Gastrocnemius medialis (tissue), 4 donors: ENCODE results near the gene GPR68. TPM values are rescaled to one million over a fixed set of nuclear protein-coding genes. Genes with fewer than 3 reads are reported as not detected.
A peak's percentile ranks its signal among the peaks of the same experiment; 100 is the strongest.

Experiments
- ATAC-seq, 2 donors: fragments of 150-250 bp; one replicate each; pipeline ENCODE4 v1.9.1; 2016
- DNase-seq, 2 donors: peaks; one replicate each; pipeline ENCODE4 v3.0.0-alpha.2; 2019
- H3K27ac ChIP-seq, 4 donors: fragments of 200-600 bp; sonication (generic); 1 replicate in 1 of 4; 2 replicates in 3 of 4; pipeline ENCODE4 v1.5.1; 2016 to 2018; ENCODE audit warnings: mild to moderate bottlenecking in 2 of 4, moderate library complexity in 1 of 4
- H3K27me3 ChIP-seq, 3 donors: fragments of 200-600 bp; sonication (generic) in 2 of 3; 1 replicate in 1 of 3; 2 replicates in 2 of 3; pipeline versions ENCODE4 v1.5.1 to v1.6.0; 2016 to 2019; ENCODE audit warnings: mild to moderate bottlenecking in 1 of 3, moderate library complexity in 1 of 3
- H3K36me3 ChIP-seq, 2 donors: fragments of 200-600 bp; sonication (generic) in 1 of 2; one replicate each; pipeline ENCODE4 v1.5.1; 2017 to 2018
- H3K4me1 ChIP-seq, 2 donors: fragments of 200-600 bp; sonication (generic) in 1 of 2; one replicate each; pipeline ENCODE4 v1.5.1; 2016 to 2017; ENCODE audit warnings: mild to moderate bottlenecking in 2 of 2
- H3K4me3 ChIP-seq, 4 donors: fragments of 200-600 bp; sonication (generic) in 3 of 4; 1 replicate in 1 of 4; 2 replicates in 3 of 4; pipeline ENCODE4 v1.5.1; 2016 to 2019; ENCODE audit warnings: mild to moderate bottlenecking in 2 of 4
- H3K9me3 ChIP-seq, 3 donors: fragments of 200-600 bp; sonication (generic) in 2 of 3; 1 replicate in 1 of 3; 2 replicates in 2 of 3; pipeline ENCODE4 v1.5.1; 2016 to 2019
- POLR2A ChIP-seq, 2 donors: fragments of 450-650 bp; IDR thresholded peaks; one replicate each; pipeline ENCODE4 v1.6.1; 2017; ENCODE audit warnings: antibody characterized with exemption in 2 of 2, mild to moderate bottlenecking in 2 of 2, moderate library complexity in 2 of 2
- in situ Hi-C, 4 donors: fragments of 200-750 bp; cut with MboI; loops; one replicate each; pipeline versions ENCODE4 v1.15.0 to v1.8.0; 2017; ENCODE audit warnings: low sequenced_read_pairs in 4 of 4
- intact Hi-C: fragments of 100-400 bp; cut with DNase I; formaldehyde crosslinking; loops from one replicate; pipeline ENCODE4 v1.15.1; 2023; ENCODE audit warnings: low total_unique reads
- total RNA-seq, 4 donors: library from RNA; depleted of rRNA; stranded (reverse); fragments of >200 nt; gene quantifications; one replicate each; pipeline versions ENCODE4 v1.1.0 to v1.2.3, GENCODE V29; 2016
- TF ChIP-seq, protein P1 (sequence below), 5 experiments: fragments of 450-650 bp in 3 of 5; fragments of 200-600 bp in 2 of 5; sonication (generic) in 2 of 5; IDR thresholded peaks in 4 of 5; conservative IDR thresholded peaks in 1 of 5; 1 replicate in 4 of 5; 2 replicates in 1 of 5; pipeline ENCODE4 v1.5.1; 2016 to 2019; ENCODE audit warnings: antibody characterized with exemption in 5 of 5, mild to moderate bottlenecking in 3 of 5, moderate library complexity in 3 of 5

The GPR68 gene, protein sequence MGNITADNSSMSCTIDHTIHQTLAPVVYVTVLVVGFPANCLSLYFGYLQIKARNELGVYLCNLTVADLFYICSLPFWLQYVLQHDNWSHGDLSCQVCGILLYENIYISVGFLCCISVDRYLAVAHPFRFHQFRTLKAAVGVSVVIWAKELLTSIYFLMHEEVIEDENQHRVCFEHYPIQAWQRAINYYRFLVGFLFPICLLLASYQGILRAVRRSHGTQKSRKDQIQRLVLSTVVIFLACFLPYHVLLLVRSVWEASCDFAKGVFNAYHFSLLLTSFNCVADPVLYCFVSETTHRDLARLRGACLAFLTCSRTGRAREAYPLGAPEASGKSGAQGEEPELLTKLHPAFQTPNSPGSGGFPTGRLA
- under 1 TPM in 1 of 4 donors, not detected in 3; 0.07 TPM for total RNA-seq

GRCh38 chr14:91244501-91244901 is at the start of gene GPR68:
TSS of gene GPR68 (minus strand) at chr14:91244704. CDS start at chr14:91235050, 9,654 bp downstream.
- intact Hi-C loops, result no loop called here
- Histone ChIP-seq H3K36me3 (no peaks in the 10 kb centered on the region), H3K4me3 (no peak within 1 kb of the TSS), H3K27ac (no peak within 1 kb of the TSS), H3K9me3 (no peaks in the 10 kb centered on the region), H3K4me1 (no peaks in the 10 kb centered on the region), H3K27me3 (no peaks in the 10 kb centered on the region)
- in situ Hi-C loops, result no loop called here
- DNase-seq (no peak), ATAC-seq (peak in 1 of 2 donors; percentile 33)
- TF ChIP-seq POLR2A (IDR thresholded peaks at IDR 0.05), result no peak
- TF ChIP-seq, protein P1, sequence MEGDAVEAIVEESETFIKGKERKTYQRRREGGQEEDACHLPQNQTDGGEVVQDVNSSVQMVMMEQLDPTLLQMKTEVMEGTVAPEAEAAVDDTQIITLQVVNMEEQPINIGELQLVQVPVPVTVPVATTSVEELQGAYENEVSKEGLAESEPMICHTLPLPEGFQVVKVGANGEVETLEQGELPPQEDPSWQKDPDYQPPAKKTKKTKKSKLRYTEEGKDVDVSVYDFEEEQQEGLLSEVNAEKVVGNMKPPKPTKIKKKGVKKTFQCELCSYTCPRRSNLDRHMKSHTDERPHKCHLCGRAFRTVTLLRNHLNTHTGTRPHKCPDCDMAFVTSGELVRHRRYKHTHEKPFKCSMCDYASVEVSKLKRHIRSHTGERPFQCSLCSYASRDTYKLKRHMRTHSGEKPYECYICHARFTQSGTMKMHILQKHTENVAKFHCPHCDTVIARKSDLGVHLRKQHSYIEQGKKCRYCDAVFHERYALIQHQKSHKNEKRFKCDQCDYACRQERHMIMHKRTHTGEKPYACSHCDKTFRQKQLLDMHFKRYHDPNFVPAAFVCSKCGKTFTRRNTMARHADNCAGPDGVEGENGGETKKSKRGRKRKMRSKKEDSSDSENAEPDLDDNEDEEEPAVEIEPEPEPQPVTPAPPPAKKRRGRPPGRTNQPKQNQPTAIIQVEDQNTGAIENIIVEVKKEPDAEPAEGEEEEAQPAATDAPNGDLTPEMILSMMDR (IDR thresholded peaks at IDR 0.05 in 4 of 5, conservative IDR thresholded peaks at IDR 0.05 in 1 of 5), result no peak

GRCh38 chr14:91294153-91294552 is 49.6 kb upstream of the GPR68 start:
- Histone ChIP-seq H3K27ac (no peak overlapping the region), H3K4me3 (no peak overlapping the region), H3K4me1 (no peaks in the 10 kb centered on the region), H3K36me3 (no peaks in the 10 kb centered on the region), H3K27me3 (no peaks in the 10 kb centered on the region), H3K9me3 (no peaks in the 10 kb centered on the region)
- DNase-seq (peak in 1 of 2 donors; percentile 46), ATAC-seq (no peak)
- TF ChIP-seq, protein P1 (IDR thresholded peaks at IDR 0.05 in 4 of 5, conservative IDR thresholded peaks at IDR 0.05 in 1 of 5), result no peak
- no peak for TF ChIP-seq POLR2A (IDR thresholded peaks at IDR 0.05)
- intact Hi-C loops, result no loop called here
- in situ Hi-C loops, result loop anchor here in 2 of 4 donors (25.0 kb wide), 2 partner anchors 107 to 232 kb away; partner anchors contain the start of gene RPS6KA5 (in 1 of the 2)

GRCh38 chr14:91293281-91293680 is 48.8 kb upstream of the GPR68 start:
- no peak for ATAC-seq
- intact Hi-C loops (no loop called here), in situ Hi-C loops (loop anchor here in 2 of 4 donors (25.0 kb wide), 2 partner anchors 106 to 231 kb away; partner anchors contain the start of gene RPS6KA5 (in 1 of the 2))
- no peaks in the 10 kb centered on the region for H3K36me3 ChIP-seq
- TF ChIP-seq, protein P1 (IDR thresholded peaks at IDR 0.05 in 4 of 5, conservative IDR thresholded peaks at IDR 0.05 in 1 of 5), result no peak
- TF ChIP-seq POLR2A (IDR thresholded peaks at IDR 0.05), result no peak
- H3K4me3 ChIP-seq, result no peak overlapping the region
- no peaks in the 10 kb centered on the region for H3K4me1 ChIP-seq
- H3K9me3 ChIP-seq, result no peaks in the 10 kb centered on the region
- no peak for DNase-seq
- no peak overlapping the region for H3K27ac ChIP-seq
- no peaks in the 10 kb centered on the region for H3K27me3 ChIP-seq

GRCh38 chr14:91292491-91292890 is 48.0 kb upstream of the GPR68 start:
- H3K9me3 ChIP-seq, result no peaks in the 10 kb centered on the region
- in situ Hi-C loops, result loop anchor here in 2 of 4 donors (25.0 kb wide), 2 partner anchors 105 to 230 kb away; partner anchors contain the start of gene RPS6KA5 (in 1 of the 2)
- no peak for TF ChIP-seq POLR2A (IDR thresholded peaks at IDR 0.05)
- TF ChIP-seq, protein P1 (IDR thresholded peaks at IDR 0.05 in 4 of 5, conservative IDR thresholded peaks at IDR 0.05 in 1 of 5), result no peak
- H3K27me3 ChIP-seq, result no peaks in the 10 kb centered on the region
- H3K4me1 ChIP-seq, result no peaks in the 10 kb centered on the region
- intact Hi-C loops, result no loop called here
- no peak overlapping the region for H3K4me3 ChIP-seq
- no peak for ATAC-seq
- DNase-seq, result no peak
- no peaks in the 10 kb centered on the region for H3K36me3 ChIP-seq
- no peak overlapping the region for H3K27ac ChIP-seq
